Measurements from ENCODE around the gene FAM184A. TPM values are rescaled to one million over a fixed set of nuclear protein-coding genes. Genes with fewer than 3 reads are reported as not detected.

The FAM184A gene
- total and polyA plus RNA-seq, 2 experiments from 2014 or later, result 13.7 to 18.6 TPM

- H3K27me3 Mint-ChIP-seq (ENCODE audit: insufficient read depth, low read depth, poor library complexity), result peaks cover 6% of the 10 kb centered on the region
- H3K9me3 Mint-ChIP-seq, result no peaks in the 10 kb centered on the region
- DNase-seq (ENCODE audit: low spot score) (peak; percentile 73), ATAC-seq (peak; percentile 77)
- Histone ChIP-seq H3F3A (replicated peaks; ENCODE audit: low read depth) (no peaks in the 10 kb centered on the region; the same call in 1 of the 2 replicates), H3K36me3 (ENCODE audit: insufficient read depth) (no peaks in the 10 kb centered on the region), H3K9me2 (ENCODE audit: insufficient read depth) (no peaks in the 10 kb centered on the region), H3K27ac (ENCODE audit: low read depth) (peak overlapping the region; percentile 66), H3K4me2 (peak overlapping the region; percentile 59), H2AFZ (no peak overlapping the region), H3K4me1 (ENCODE audit: insufficient read depth) (peaks cover 54% of the 10 kb centered on the region), H3K79me2 (replicated peaks; ENCODE audit: insufficient read depth) (no peaks in the 10 kb centered on the region), H4K20me1 (replicated peaks; ENCODE audit: insufficient read depth) (no peaks in the 10 kb centered on the region), H3K27me3 (ENCODE audit: insufficient read depth) (peaks cover 53% of the 10 kb centered on the region), H3K4me3 (peak overlapping the region; percentile 27)
- H3K27ac Mint-ChIP-seq, result peak overlapping the region; percentile 67
- TF ChIP-seq, protein P1, sequence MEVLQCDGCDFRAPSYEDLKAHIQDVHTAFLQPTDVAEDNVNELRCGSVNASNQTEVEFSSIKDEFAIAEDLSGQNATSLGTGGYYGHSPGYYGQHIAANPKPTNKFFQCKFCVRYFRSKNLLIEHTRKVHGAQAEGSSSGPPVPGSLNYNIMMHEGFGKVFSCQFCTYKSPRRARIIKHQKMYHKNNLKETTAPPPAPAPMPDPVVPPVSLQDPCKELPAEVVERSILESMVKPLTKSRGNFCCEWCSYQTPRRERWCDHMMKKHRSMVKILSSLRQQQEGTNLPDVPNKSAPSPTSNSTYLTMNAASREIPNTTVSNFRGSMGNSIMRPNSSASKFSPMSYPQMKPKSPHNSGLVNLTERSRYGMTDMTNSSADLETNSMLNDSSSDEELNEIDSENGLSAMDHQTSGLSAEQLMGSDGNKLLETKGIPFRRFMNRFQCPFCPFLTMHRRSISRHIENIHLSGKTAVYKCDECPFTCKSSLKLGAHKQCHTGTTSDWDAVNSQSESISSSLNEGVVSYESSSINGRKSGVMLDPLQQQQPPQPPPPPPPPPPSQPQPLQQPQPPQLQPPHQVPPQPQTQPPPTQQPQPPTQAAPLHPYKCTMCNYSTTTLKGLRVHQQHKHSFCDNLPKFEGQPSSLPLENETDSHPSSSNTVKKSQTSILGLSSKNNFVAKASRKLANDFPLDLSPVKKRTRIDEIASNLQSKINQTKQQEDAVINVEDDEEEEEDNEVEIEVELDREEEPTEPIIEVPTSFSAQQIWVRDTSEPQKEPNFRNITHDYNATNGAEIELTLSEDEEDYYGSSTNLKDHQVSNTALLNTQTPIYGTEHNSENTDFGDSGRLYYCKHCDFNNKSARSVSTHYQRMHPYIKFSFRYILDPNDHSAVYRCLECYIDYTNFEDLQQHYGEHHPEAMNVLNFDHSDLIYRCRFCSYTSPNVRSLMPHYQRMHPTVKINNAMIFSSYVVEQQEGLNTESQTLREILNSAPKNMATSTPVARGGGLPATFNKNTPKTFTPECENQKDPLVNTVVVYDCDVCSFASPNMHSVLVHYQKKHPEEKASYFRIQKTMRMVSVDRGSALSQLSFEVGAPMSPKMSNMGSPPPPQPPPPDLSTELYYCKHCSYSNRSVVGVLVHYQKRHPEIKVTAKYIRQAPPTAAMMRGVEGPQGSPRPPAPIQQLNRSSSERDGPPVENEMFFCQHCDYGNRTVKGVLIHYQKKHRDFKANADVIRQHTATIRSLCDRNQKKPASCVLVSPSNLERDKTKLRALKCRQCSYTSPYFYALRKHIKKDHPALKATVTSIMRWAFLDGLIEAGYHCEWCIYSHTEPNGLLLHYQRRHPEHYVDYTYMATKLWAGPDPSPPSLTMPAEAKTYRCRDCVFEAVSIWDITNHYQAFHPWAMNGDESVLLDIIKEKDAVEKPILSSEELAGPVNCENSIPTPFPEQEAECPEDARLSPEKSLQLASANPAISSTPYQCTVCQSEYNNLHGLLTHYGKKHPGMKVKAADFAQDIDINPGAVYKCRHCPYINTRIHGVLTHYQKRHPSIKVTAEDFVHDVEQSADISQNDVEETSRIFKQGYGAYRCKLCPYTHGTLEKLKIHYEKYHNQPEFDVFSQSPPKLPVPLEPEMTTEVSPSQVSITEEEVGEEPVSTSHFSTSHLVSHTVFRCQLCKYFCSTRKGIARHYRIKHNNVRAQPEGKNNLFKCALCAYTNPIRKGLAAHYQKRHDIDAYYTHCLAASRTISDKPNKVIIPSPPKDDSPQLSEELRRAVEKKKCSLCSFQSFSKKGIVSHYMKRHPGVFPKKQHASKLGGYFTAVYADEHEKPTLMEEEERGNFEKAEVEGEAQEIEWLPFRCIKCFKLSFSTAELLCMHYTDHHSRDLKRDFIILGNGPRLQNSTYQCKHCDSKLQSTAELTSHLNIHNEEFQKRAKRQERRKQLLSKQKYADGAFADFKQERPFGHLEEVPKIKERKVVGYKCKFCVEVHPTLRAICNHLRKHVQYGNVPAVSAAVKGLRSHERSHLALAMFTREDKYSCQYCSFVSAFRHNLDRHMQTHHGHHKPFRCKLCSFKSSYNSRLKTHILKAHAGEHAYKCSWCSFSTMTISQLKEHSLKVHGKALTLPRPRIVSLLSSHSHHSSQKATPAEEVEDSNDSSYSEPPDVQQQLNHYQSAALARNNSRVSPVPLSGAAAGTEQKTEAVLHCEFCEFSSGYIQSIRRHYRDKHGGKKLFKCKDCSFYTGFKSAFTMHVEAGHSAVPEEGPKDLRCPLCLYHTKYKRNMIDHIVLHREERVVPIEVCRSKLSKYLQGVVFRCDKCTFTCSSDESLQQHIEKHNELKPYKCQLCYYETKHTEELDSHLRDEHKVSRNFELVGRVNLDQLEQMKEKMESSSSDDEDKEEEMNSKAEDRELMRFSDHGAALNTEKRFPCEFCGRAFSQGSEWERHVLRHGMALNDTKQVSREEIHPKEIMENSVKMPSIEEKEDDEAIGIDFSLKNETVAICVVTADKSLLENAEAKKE (CRISPR knock-in tag; IDR thresholded peaks at IDR 0.05), result peak; percentile 78; the same call in 1 of the 2 replicates
- no peak for TF ChIP-seq REST (IDR thresholded peaks at IDR 0.05; ENCODE audit: unreplicated experiment)
- no peaks in the 10 kb centered on the region for H3K36me3 Mint-ChIP-seq (ENCODE audit: low read depth)
- H3K4me1 Mint-ChIP-seq, result peaks cover 66% of the 10 kb centered on the region
- peak overlapping the region; percentile 39 for H3K4me3 Mint-ChIP-seq
Observed at GRCh38 chr6:119026822-119027221, 51.6 kb downstream of the FAM184A start.

All from GM23338 (cell line).